ENCODE results near the gene PRPF4. TPM values are rescaled to one million over a fixed set of nuclear protein-coding genes. Genes with fewer than 3 reads are reported as not detected.

Gene PRPF4
- total and polyA plus RNA-seq, 9 of the 15 experiments (the other 6 are each of a cell fraction or from before 2014, with no cell fraction given), result 25.8 to 66.0 (median 39.8) TPM

DNA sequence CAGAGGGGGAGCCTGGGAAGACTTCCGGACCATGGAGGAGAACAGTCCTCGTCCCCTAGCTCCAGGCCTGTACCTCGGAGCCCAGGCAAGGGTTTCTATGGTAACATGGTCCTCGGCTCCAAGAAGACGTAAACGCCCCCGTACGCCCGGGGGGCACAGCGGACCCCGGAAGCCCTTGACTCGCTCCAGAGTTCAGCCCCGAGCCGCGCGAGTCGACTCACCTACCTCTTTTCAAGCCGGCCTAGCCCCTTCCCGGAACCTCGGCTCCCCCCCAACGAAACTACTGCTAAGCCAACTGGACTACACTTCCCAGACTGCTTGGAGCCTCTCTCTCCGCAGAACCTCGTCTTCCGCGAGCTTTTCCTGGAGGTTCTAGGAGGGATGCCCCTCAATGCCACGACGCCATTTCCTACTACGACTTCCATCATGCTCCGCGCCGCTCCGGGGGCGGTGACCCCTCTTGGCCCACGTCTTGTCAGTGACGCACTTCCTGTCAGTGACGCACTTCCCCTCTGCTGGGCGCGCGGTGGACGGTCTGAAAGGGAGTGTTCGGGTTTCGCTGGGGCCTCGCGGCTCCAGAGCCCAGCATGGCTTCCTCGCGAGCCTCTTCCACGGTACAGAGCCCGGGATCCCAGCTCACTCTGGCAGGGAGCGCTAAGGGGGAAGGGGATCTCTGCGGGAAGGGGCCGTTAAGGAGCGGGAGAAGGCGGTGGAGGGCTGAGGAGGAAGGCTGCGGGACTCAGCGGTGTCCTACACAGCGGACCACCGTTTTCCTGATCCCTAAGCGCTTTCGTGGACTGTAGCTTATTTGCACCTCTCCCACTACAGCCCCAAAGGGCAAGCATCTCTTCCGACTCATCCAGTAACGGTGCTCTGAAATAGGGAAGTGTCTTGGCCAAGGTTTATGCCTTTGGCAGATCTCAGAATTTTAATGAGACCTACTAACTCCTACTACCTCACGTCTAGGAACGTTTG, at the start of gene PRPF4, which contains the start of gene CDC26 (continued):
- peak; percentile 9; the same call in 1 of the 2 replicates for TF ChIP-seq CEBPG (CRISPR knock-in tag; IDR thresholded peaks at IDR 0.05)
- TF ChIP-seq CEBPG (tag; conservative IDR thresholded peaks at IDR 0.05 in 1 of 2, IDR thresholded peaks at IDR 0.05 in 1 of 2), result no peak
- TF ChIP-seq ZMIZ1 (IDR thresholded peaks at IDR 0.05; ENCODE audit: low read depth in 2 of 2, low read length in 2 of 2), result 0 out of 4 replicates have a peak, but pooled peaks of 1 of the 2 experiments have one; percentile 22
- TF ChIP-seq MEF2D (tag; conservative IDR thresholded peaks at IDR 0.05; ENCODE audit: low read depth), result no peak
- TF ChIP-seq NFRKB (IDR thresholded peaks at IDR 0.05; ENCODE audit: low read depth), result 0 out of 2 replicates have a peak, but pooled peaks have one; percentile 53
- TF ChIP-seq TARDBP (IDR thresholded peaks at IDR 0.05), result no peak
- TF ChIP-seq, protein P1, sequence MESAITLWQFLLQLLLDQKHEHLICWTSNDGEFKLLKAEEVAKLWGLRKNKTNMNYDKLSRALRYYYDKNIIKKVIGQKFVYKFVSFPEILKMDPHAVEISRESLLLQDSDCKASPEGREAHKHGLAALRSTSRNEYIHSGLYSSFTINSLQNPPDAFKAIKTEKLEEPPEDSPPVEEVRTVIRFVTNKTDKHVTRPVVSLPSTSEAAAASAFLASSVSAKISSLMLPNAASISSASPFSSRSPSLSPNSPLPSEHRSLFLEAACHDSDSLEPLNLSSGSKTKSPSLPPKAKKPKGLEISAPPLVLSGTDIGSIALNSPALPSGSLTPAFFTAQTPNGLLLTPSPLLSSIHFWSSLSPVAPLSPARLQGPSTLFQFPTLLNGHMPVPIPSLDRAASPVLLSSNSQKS (CRISPR knock-in tag; IDR thresholded peaks at IDR 0.05), result no peak
- TF ChIP-seq WHSC1 (IDR thresholded peaks at IDR 0.05; ENCODE audit: low read length), result no peak
- TF ChIP-seq NFYB (IDR thresholded peaks at IDR 0.05; ENCODE audit: extremely low read depth, insufficient read length), result no peak
- TF ChIP-seq ZBTB1 (CRISPR knock-in tag; IDR thresholded peaks at IDR 0.05; ENCODE audit: borderline replicate concordance, low read depth), result no peak
- TF ChIP-seq GTF2F1 (IDR thresholded peaks at IDR 0.05; ENCODE audit: low read depth, low read length), result no peak
- no peak for TF ChIP-seq E2F5 (CRISPR knock-in tag; IDR thresholded peaks at IDR 0.05)
- TF ChIP-seq, protein P2, sequence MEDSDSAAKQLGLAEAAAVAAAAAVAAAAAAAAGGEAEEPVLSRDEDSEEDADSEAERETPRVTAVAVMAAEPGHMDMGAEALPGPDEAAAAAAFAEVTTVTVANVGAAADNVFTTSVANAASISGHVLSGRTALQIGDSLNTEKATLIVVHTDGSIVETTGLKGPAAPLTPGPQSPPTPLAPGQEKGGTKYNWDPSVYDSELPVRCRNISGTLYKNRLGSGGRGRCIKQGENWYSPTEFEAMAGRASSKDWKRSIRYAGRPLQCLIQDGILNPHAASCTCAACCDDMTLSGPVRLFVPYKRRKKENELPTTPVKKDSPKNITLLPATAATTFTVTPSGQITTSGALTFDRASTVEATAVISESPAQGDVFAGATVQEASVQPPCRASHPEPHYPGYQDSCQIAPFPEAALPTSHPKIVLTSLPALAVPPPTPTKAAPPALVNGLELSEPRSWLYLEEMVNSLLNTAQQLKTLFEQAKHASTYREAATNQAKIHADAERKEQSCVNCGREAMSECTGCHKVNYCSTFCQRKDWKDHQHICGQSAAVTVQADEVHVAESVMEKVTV (CRISPR knock-in tag; IDR thresholded peaks at IDR 0.05), result 0 out of 2 replicates have a peak, but pooled peaks have one; percentile 11
- TF ChIP-seq, protein P3, sequence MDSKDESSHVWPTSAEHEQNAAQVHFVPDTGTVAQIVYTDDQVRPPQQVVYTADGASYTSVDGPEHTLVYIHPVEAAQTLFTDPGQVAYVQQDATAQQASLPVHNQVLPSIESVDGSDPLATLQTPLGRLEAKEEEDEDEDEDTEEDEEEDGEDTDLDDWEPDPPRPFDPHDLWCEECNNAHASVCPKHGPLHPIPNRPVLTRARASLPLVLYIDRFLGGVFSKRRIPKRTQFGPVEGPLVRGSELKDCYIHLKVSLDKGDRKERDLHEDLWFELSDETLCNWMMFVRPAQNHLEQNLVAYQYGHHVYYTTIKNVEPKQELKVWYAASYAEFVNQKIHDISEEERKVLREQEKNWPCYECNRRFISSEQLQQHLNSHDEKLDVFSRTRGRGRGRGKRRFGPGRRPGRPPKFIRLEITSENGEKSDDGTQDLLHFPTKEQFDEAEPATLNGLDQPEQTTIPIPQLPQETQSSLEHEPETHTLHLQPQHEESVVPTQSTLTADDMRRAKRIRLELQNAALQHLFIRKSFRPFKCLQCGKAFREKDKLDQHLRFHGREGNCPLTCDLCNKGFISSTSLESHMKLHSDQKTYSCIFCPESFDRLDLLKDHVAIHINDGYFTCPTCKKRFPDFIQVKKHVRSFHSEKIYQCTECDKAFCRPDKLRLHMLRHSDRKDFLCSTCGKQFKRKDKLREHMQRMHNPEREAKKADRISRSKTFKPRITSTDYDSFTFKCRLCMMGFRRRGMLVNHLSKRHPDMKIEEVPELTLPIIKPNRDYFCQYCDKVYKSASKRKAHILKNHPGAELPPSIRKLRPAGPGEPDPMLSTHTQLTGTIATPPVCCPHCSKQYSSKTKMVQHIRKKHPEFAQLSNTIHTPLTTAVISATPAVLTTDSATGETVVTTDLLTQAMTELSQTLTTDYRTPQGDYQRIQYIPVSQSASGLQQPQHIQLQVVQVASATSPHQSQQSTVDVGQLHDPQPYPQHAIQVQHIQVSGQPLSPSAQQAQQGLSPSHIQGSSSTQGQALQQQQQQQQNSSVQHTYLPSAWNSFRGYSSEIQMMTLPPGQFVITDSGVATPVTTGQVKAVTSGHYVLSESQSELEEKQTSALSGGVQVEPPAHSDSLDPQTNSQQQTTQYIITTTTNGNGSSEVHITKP (IDR thresholded peaks at IDR 0.05; ENCODE audit: partially characterized antibody), result peak; percentile 60
- no peak for TF ChIP-seq BCL6 (CRISPR knock-in tag; IDR thresholded peaks at IDR 0.05)

Data from K562 (cell line).